HL-60/S4 treated with phorbol 12-myristate 13-acetate at 8.2 ng/mL for 4 days and 3 days (cell line): ENCODE measurements around the gene GRIK4.

ENCODE experiments used
- in situ Hi-C: fragments of 300-500 bp; cut with MboI; formaldehyde crosslinking; loops from 2 replicates; pipeline ENCODE4 v1.15.0; 2022; ENCODE audit warnings: low sequenced_read_pairs

GRIK4 gene

DNA sequence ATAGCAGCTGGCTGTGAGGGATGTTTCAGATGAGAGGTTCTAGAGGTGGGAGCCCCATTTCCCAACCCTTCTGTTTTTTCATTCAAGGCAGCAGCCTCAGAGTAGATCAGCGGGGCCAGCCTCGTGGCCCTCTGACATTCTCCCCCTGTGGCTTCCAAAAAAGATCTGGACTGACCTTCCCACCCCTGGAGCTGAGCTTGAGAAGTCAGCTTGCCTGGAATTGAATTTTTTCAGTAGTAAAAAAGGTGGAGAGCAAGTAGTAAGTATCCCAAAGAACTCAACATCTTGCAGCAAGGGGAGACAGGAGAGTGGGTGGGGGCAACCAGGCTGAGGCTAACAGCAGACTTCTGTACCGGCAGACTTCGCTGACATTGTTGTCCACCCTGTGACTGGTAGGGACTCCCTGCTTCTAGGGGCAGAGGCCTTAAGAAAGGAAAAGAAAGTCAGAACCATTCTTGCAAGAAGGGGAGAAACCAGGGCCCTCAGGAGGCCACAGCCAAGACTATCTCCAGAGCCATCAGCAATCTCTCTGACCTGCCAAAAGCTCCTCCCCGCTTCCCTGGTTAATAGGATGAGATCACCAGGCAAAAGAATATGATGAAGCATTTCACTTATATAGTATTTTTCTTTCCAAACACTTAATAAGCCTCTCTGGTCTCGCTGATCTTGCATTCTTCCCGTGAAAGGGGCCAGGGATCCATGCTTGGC is 2.0 kb upstream of the GRIK4 start:
- in situ Hi-C loops: loop anchor here (25.0 kb wide), 1 partner anchor 97 kb away; no protein-coding TSS in a partner anchor

- in situ Hi-C loops: loop anchor here (25.0 kb wide), 1 partner anchor 98 kb away; no protein-coding TSS in a partner anchor
Measured at GRCh38 chr11:120510406-120511115, 987 bp upstream of the GRIK4 start.

DNA sequence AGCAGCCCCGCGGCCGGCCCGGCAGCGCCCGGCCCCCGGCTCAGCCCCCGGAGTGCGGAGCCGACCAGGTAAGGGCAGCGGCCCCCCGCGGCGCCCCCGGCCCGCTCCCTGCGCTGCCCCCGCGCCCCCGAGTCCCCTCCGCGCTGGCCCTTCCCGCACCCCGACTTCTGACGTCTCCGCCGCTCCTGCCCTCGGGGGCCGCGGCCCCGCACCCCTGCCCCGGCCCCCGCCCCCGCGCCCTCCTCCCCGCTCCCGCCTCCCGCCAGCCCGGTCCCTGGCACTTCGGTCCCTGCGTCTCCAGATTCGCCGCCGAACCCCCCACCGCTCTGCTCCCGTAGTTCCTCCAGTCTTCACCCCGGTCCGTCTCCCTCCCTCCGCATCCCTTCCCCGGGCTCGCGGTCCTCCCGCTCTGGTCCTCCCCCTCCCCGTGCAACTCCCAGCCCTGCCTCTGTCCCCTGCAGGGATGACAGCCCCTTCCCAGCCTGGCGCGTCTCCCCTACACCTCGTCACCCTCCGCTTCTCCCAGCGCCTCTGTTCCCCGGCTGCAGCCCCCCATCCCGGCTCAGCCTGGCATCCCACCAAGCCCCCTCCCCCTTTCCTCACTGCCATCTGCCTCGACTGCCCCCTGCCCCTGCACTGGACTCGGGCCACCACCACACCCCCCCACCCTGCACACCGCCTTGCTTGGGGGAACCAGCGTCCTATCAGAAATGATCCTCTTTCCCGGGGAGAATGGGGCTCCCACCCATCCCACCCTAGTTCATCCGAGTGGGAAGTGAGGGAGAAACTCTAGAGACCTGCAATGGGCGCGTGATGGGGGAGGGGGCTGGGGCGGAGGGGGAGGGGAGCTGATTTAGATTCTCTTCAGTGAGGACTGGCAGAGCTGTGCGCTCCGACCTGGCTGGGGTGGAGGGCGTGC is 531 bp downstream of the GRIK4 start:
- in situ Hi-C loops: loop anchor here (25.0 kb wide), 1 partner anchor 100 kb away; no protein-coding TSS in a partner anchor

DNA sequence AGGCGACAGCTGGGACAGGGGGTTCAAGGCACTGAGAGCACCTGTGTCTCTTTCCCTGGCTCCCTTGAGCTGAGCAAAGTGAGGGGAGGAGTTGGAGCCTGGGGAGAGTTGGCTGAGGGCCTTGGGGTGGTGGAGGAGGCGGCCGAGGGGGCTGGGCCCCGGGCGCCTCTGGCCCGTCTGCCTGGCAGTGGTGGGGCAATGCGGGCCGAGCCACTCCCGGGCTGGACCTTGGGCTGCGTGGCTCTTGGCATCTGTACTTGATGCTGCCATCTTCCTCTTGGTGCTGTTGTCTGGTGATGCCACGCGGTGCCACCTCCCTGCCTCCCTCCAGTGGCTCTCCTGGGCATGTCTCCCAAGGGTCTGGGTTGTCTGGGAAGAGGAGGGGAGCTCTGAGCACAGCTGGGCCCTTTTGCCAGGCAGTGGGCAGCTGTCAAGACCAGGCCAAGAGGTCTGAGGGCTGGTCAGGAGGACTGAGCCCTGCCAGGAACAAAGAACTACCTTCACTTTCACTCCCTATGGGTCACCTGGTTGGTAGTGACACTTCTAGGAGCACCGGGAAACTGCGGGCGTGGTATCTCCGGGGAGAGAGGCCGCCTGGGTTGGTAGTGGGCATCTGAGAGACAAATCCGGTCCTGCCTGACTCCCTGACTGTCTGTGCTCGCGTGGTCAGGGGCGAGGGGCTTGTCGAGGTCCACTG is 1.3 kb downstream of the GRIK4 start:
- in situ Hi-C loops: loop anchor here (25.0 kb wide), 1 partner anchor 101 kb away; no protein-coding TSS in a partner anchor

GRCh38 chr11:120513436-120514315 is 2.1 kb downstream of the GRIK4 start:
- in situ Hi-C loops: loop anchor here (25.0 kb wide), 1 partner anchor 101 kb away; no protein-coding TSS in a partner anchor

DNA sequence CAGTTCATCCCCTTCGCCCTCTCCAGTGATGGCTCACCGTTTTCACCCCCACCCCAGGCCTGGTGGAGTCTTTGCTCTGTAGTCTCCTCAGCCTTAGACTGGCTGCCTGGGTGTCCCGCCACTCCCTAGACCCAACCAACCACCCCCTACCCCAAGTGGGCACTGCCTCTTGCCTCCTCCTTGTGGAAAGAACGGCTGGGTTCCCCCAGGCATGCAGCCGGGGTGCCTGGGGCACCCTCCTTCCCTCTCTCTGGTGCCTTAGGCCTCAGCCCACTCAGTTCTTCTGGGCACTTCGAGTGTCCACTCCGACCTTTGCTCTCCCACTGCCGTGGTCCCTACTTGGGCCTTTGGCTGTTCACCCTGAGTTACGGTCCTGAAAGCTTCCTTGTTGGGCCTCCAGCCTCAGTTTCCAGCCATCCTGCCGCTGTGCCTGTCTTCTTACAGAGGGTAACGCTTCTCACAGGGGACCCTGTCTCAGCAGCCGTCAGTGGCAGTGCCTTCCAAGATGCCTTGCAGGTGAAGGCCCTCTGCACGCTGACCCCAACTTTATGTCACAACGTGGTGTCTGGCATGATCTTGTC is 3.1 kb downstream of the GRIK4 start:
- in situ Hi-C loops: loop anchor here (25.0 kb wide), 1 partner anchor 102 kb away; no protein-coding TSS in a partner anchor

- in situ Hi-C loops: loop anchor here (25.0 kb wide), 1 partner anchor 103 kb away; no protein-coding TSS in a partner anchor
Measured at GRCh38 chr11:120515186-120515723, 3.7 kb downstream of the GRIK4 start.

DNA sequence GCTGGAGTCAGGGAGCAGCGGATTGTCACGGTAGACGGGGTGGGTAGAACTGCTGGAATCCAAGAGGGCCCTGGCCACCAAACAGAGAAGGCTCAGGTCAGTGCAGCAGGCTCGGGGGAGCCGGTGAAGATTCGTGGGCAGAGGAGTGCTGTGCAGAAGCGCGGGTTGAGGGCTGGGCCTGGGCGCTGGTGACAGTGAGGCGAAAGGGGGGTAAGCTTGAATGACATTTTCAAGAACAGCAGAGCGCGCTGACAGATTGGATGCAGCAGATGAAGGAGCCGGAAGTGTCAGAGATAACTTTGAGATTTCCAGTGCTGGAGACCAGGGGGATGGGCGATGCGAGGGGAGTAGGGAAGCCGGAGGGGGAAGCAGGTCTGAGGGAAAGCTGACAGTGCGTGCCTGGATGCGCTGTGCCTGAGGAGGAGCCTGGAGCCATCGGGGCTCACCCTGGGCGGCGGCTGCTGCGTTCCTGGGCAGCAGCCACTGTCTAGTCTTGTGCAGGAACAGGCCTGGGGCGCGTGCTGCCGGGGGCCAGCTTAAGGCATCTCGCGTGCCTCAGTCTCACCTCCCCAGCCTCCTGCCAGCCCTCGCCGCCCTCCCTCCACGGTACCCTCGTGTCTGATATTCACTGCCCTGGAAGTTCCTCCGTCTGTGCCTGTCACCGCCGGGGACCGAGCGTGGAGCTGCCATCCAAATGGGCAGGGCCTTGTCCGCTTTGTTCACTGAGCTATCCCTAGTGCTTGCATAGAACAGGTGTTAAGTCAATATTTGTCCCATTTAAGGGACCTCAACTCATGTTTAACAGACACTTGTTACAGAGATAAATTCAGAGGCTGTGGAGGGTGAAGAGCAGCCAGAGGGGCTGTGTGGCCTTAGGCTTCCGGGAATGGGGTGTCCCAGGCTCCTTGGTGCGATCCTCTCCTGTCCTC is 5.2 kb downstream of the GRIK4 start:
- in situ Hi-C loops: loop anchor here (25.0 kb wide), 1 partner anchor 104 kb away; no protein-coding TSS in a partner anchor

- in situ Hi-C loops: loop anchor here (25.0 kb wide), 1 partner anchor 105 kb away; no protein-coding TSS in a partner anchor
Measured at GRCh38 chr11:120517390-120517761, 5.8 kb downstream of the GRIK4 start.

DNA sequence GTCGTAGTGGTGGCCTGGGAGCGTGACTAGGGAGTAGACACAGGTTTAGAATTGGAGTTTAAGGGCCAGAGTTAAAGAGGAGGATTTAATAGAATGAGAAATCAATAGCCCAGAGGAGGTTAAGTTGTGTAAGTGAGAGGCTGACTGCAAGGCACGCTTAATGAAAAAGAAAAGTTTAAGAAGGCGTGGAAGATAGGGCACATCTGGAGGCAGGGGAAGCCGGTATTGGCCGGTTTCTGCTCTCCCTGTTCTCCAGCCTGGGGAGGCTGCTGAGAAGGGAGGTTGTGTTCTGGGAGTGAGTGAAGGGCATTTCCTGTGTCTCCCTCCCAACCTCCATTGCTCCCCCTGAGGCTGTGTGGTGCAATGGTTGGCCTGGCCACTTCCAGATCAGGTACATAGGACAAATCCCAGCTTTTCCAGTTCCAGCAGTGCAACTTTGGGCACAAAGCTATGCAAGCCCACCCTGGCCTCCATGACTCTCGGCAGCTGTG is 6.3 kb downstream of the GRIK4 start:
- in situ Hi-C loops: loop anchor here (25.0 kb wide), 1 partner anchor 106 kb away; no protein-coding TSS in a partner anchor

DNA sequence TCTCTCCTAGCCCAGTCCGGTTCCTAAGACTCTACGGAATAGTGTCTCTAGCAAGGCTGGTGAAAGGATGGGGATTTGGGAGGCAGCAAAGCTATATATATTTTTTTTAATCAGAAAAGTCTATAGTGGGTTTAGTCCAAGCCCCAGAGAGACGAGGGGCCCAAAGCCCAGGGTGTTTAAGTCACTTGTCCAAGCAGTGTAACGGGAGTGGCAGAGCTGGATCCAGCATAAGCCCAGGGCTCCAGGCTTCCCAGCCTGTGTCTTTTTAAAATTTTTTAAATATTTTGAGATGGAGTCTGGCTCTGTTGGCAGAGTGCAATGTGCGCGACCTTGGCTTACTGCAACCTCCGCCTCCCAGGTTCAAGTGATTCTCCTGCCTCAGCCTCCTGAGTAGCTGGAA is 6.8 kb downstream of the GRIK4 start:
- in situ Hi-C loops: loop anchor here (25.0 kb wide), 1 partner anchor 106 kb away; no protein-coding TSS in a partner anchor

DNA sequence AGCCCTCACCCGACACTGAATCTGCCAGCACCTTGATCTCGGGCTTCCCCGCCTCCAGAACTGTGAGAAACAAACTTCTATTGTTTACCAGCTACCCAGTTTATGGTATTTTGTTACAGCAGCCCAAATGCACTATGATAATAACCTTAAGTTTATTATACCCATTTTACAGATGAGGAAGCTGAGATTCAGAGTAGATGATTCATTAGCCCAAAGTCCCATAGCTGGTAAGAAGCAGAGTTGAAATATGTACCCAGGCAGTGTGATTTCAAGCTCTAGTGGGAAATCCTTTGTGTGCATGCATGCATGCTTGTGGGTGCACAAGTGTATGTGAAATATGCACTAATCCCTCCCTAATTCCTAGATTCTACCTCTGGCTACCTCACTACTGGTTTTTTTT is 7.9 kb downstream of the GRIK4 start:
- in situ Hi-C loops: loop anchor here (25.0 kb wide), 1 partner anchor 107 kb away; no protein-coding TSS in a partner anchor

- in situ Hi-C loops: loop anchor here (25.0 kb wide), 1 partner anchor 108 kb away; no protein-coding TSS in a partner anchor
Measured at GRCh38 chr11:120520091-120520822, 8.7 kb downstream of the GRIK4 start.

GRCh38 chr11:120521176-120521575 is 9.6 kb downstream of the GRIK4 start:
- in situ Hi-C loops: loop anchor here (25.0 kb wide), 1 partner anchor 109 kb away; no protein-coding TSS in a partner anchor

DNA sequence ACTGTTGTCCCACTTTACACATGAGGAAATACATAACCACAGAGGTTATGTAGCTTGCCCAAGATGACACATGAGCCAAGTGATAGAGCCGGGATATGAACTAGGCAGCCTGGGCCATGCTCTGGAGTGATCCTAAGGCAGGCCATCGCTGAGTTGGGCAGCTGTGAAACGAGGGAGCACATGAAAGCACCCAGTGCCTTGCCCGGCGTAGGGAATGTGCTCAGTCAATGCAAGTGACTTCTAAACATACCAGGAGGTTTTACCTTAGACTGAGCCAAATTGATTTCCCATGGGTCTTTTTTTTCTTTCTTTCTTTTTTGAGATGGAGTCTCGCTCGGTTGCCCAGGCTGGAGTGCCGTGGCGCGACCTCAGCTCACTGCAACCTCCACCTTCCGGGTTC is 10.5 kb downstream of the GRIK4 start:
- in situ Hi-C loops: loop anchor here (25.0 kb wide), 1 partner anchor 110 kb away; no protein-coding TSS in a partner anchor

- in situ Hi-C loops: loop anchor here (25.0 kb wide), 1 partner anchor 110 kb away; no protein-coding TSS in a partner anchor
Measured at GRCh38 chr11:120522736-120523135, 11.2 kb downstream of the GRIK4 start.
